Activated naive CD8-positive, alpha-beta T cell treated with anti-CD3 and anti-CD28 coated beads, Interleukin-2, amount 50 U/mL, for 24 hours (primary cell): ENCODE data around the gene EHBP1L1.
A peak's percentile ranks its signal among the peaks of the same experiment; 100 is the strongest.

Experiments
- ATAC-seq: fragments of 150-1000 bp; cut with Tn5 transposase; one replicate; pipeline ENCODE4 v1.10.0; 2021
- DNase-seq: peaks from one replicate; pipeline ENCODE4 v3.0.0; 2021
- H3K27ac Mint-ChIP-seq: one replicate; pipeline ENCODE4 v1.8.0; 2021; ENCODE audit warnings: mild to moderate bottlenecking, mixed read lengths
- H3K27me3 Mint-ChIP-seq: one replicate; pipeline ENCODE4 v1.8.0; 2021; ENCODE audit warnings: mixed read lengths
- H3K36me3 Mint-ChIP-seq: one replicate; pipeline ENCODE4 v1.8.0; 2021; ENCODE audit warnings: low read depth, mixed read lengths
- H3K4me1 Mint-ChIP-seq: one replicate; pipeline ENCODE4 v1.8.0; 2021; ENCODE audit warnings: mixed read lengths
- H3K4me3 Mint-ChIP-seq: one replicate; pipeline ENCODE4 v1.8.0; 2021; ENCODE audit warnings: mild to moderate bottlenecking, moderate library complexity, mixed read lengths
- H3K9me3 Mint-ChIP-seq: one replicate; pipeline ENCODE4 v1.8.0; 2021; ENCODE audit warnings: mixed read lengths

The EHBP1L1 gene

GRCh38 chr11:65641297-65642013 is 65.6 kb downstream of the EHBP1L1 start:
- Mint-ChIP-seq H3K27me3 (no peaks in the 10 kb centered on the region), H3K9me3 (no peaks in the 10 kb centered on the region), H3K27ac (peak overlapping the region; percentile 91), H3K4me1 (peaks cover 52% of the 10 kb centered on the region), H3K4me3 (peak overlapping the region; percentile 85), H3K36me3 (peaks cover 15% of the 10 kb centered on the region)
- no peak for ATAC-seq
- no peak for DNase-seq
